ENCODE measurements around the gene REN.

GRCh38 chr1:204180133-204180532 lies 14.0 kb upstream of the REN start:
- TF ChIP-seq, protein P1, sequence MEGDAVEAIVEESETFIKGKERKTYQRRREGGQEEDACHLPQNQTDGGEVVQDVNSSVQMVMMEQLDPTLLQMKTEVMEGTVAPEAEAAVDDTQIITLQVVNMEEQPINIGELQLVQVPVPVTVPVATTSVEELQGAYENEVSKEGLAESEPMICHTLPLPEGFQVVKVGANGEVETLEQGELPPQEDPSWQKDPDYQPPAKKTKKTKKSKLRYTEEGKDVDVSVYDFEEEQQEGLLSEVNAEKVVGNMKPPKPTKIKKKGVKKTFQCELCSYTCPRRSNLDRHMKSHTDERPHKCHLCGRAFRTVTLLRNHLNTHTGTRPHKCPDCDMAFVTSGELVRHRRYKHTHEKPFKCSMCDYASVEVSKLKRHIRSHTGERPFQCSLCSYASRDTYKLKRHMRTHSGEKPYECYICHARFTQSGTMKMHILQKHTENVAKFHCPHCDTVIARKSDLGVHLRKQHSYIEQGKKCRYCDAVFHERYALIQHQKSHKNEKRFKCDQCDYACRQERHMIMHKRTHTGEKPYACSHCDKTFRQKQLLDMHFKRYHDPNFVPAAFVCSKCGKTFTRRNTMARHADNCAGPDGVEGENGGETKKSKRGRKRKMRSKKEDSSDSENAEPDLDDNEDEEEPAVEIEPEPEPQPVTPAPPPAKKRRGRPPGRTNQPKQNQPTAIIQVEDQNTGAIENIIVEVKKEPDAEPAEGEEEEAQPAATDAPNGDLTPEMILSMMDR (IDR thresholded peaks at IDR 0.05; ENCODE audit: insufficient read depth, low read depth, low read length): no peak
- TF ChIP-seq EZH2 (IDR thresholded peaks at IDR 0.05; ENCODE audit: insufficient read depth, low read length): no peak
